H9 (cell line): Measurements from ENCODE around the gene PNMT. TPM values are rescaled to one million over a fixed set of nuclear protein-coding genes. Genes with fewer than 3 reads are reported as not detected.

ENCODE experiments used
- DNase-seq: peaks from one replicate; pipeline ENCODE4 v3.0.0-alpha.2; 2017
- H2AFZ ChIP-seq: one replicate; pipeline ENCODE4 v1.6.1; 2013; ENCODE audit warnings: mild to moderate bottlenecking, low read length, control low read depth, moderate library complexity
- H2AK5ac ChIP-seq: 2 replicates; pipeline ENCODE4 v1.6.1; 2013; ENCODE audit warnings: low read length, control low read depth, mixed read lengths; ENCODE audit not compliant: insufficient read length
- H2BK120ac ChIP-seq: one replicate; pipeline ENCODE4 v1.6.1; 2013; ENCODE audit warnings: low read depth, mild to moderate bottlenecking, low read length, control low read depth, inconsistent platforms; ENCODE audit not compliant: poor library complexity, severe bottlenecking
- H2BK12ac ChIP-seq: 2 replicates; pipeline ENCODE4 v1.6.1; 2013; ENCODE audit warnings: low read length, control low read depth, mixed read lengths, low read depth; ENCODE audit not compliant: insufficient read length
- H2BK15ac ChIP-seq: 2 replicates; pipeline ENCODE4 v1.6.1; 2013; ENCODE audit warnings: low read depth, low read length, control low read depth
- H2BK20ac ChIP-seq: one replicate; pipeline ENCODE4 v1.6.1; 2013; ENCODE audit warnings: low read depth, mild to moderate bottlenecking, low read length, control low read depth, inconsistent platforms; ENCODE audit not compliant: poor library complexity, severe bottlenecking
- H2BK5ac ChIP-seq: 2 replicates; pipeline ENCODE4 v1.6.1; 2013; ENCODE audit warnings: low read length, control low read depth, mixed read lengths; ENCODE audit not compliant: insufficient read length
- H3K14ac ChIP-seq: 2 replicates; pipeline ENCODE4 v1.6.1; 2013; ENCODE audit warnings: low read length, control low read depth; ENCODE audit not compliant: insufficient read depth
- H3K18ac ChIP-seq: 2 replicates; pipeline ENCODE4 v1.6.1; 2013; ENCODE audit warnings: low read depth, mild to moderate bottlenecking, mixed read lengths, low read length, control low read depth; ENCODE audit not compliant: insufficient read length
- H3K23ac ChIP-seq: 2 replicates; pipeline ENCODE4 v1.6.1; 2013; ENCODE audit warnings: low read length, control low read depth, mixed read lengths, low read depth; ENCODE audit not compliant: insufficient read length
- H3K23me2 ChIP-seq: 2 replicates; pipeline ENCODE4 v1.6.1; 2013; ENCODE audit warnings: low read depth, mild to moderate bottlenecking, mixed read lengths, low read length, control low read depth; ENCODE audit not compliant: insufficient read length, poor library complexity, severe bottlenecking
- H3K27ac ChIP-seq: 2 replicates; pipeline ENCODE4 v1.5.1; 2013; ENCODE audit warnings: low read length, control low read depth, mixed read lengths, low read depth; ENCODE audit not compliant: insufficient read length
- H3K27me3 ChIP-seq: 2 replicates; pipeline ENCODE4 v1.6.1; 2013; ENCODE audit warnings: low read length, control low read depth, inconsistent platforms; ENCODE audit not compliant: insufficient read depth
- H3K4ac ChIP-seq: 2 replicates; pipeline ENCODE4 v1.6.1; 2013; ENCODE audit warnings: low read depth, mild to moderate bottlenecking, control low read depth, inconsistent platforms, low read length, moderate library complexity
- H3K4me1 ChIP-seq: 2 replicates; pipeline ENCODE4 v1.6.1; 2013; ENCODE audit warnings: low read length, control low read depth, inconsistent platforms; ENCODE audit not compliant: insufficient read depth
- H3K4me2 ChIP-seq: 2 replicates; pipeline ENCODE4 v1.6.1; 2013; ENCODE audit warnings: low read length, control low read depth, mixed read lengths; ENCODE audit not compliant: insufficient read length, insufficient read depth
- H3K56ac ChIP-seq: 2 replicates; pipeline ENCODE4 v1.6.1; 2013; ENCODE audit warnings: low read depth, mild to moderate bottlenecking, mixed read lengths, low read length, control low read depth; ENCODE audit not compliant: insufficient read length
- H3K79me1 ChIP-seq: 2 replicates; pipeline ENCODE4 v1.6.1; 2013; ENCODE audit warnings: low read depth, mild to moderate bottlenecking, moderate library complexity, low read length, control low read depth, inconsistent platforms; ENCODE audit not compliant: insufficient read depth, poor library complexity, severe bottlenecking
- H3K79me2 ChIP-seq: 2 replicates; pipeline ENCODE4 v1.6.1; 2013; ENCODE audit warnings: low read length, control low read depth, inconsistent platforms; ENCODE audit not compliant: insufficient read depth
- H3K9ac ChIP-seq: 2 replicates; pipeline ENCODE4 v1.6.1; 2013; ENCODE audit warnings: low read length, control low read depth, mixed read lengths; ENCODE audit not compliant: insufficient read length; ENCODE audit errors: extremely low read depth
- H3K9me3 ChIP-seq: one replicate; pipeline ENCODE4 v1.6.1; 2013; ENCODE audit warnings: low read depth, low read length, inconsistent platforms; ENCODE audit not compliant: control insufficient read depth
- H3T11ph ChIP-seq: one replicate; pipeline ENCODE4 v1.6.1; 2013; ENCODE audit warnings: mild to moderate bottlenecking, low read length, control low read depth, inconsistent platforms
- H4K20me1 ChIP-seq: one replicate; pipeline ENCODE4 v1.6.1; 2013; ENCODE audit not compliant: control insufficient read depth, insufficient read length, insufficient read depth
- H4K5ac ChIP-seq: 2 replicates; pipeline ENCODE4 v1.6.1; 2013; ENCODE audit warnings: low read depth, mild to moderate bottlenecking, mixed read lengths, low read length, control low read depth; ENCODE audit not compliant: insufficient read length
- H4K8ac ChIP-seq: replicated peaks from 2 replicates; pipeline ENCODE4 v1.6.1; 2013; ENCODE audit warnings: low read length, control low read depth, mixed read lengths, low read depth; ENCODE audit not compliant: insufficient read length
- H4K91ac ChIP-seq: 2 replicates; pipeline ENCODE4 v1.6.1; 2013; ENCODE audit warnings: low read depth, mild to moderate bottlenecking, moderate library complexity, mixed read lengths, low read length, control low read depth; ENCODE audit not compliant: insufficient read length
- H3K27ac Mint-ChIP-seq, 3 experiments: 2 replicates in 2 of 3; 3 replicates in 1 of 3; pipeline ENCODE4 v1.8.0; 2020 to 2021; ENCODE audit warnings: mixed read lengths in 3 of 3, mild to moderate bottlenecking in 1 of 3, moderate library complexity in 1 of 3
- H3K27me3 Mint-ChIP-seq: 2 replicates; pipeline ENCODE4 v1.8.0; 2021; ENCODE audit warnings: low read depth, mild to moderate bottlenecking, moderate library complexity, mixed read lengths
- H3K36me3 Mint-ChIP-seq, 3 experiments: 2 replicates in 2 of 3; 3 replicates in 1 of 3; pipeline ENCODE4 v1.8.0; 2020 to 2021; ENCODE audit warnings: low read depth in 3 of 3, mixed read lengths in 3 of 3; ENCODE audit not compliant: insufficient read depth in 1 of 3
- H3K4me1 Mint-ChIP-seq, 2 experiments: 2 replicates each; pipeline ENCODE4 v1.8.0; 2020; ENCODE audit warnings: mixed read lengths in 2 of 2
- H3K4me3 Mint-ChIP-seq, 2 experiments: 2 replicates in 1 of 2; 3 replicates in 1 of 2; pipeline ENCODE4 v1.8.0; 2020 to 2021; ENCODE audit warnings: mild to moderate bottlenecking in 2 of 2, mixed read lengths in 2 of 2, moderate library complexity in 1 of 2
- H3K9me3 Mint-ChIP-seq, 2 experiments: 2 replicates in 1 of 2; 3 replicates in 1 of 2; pipeline ENCODE4 v1.8.0; 2020; ENCODE audit warnings: mild to moderate bottlenecking in 2 of 2, mixed read lengths in 2 of 2, moderate library complexity in 1 of 2
- WGBS: extraction: QIAGEN DNeasy Blood & Tissue Kit; methylation state at CpG from one replicate; pipeline ENCODE4 v1.1.7; 2013; ENCODE audit warnings: missing lambda C conversion rate, low lambda C conversion rate, mixed read lengths; ENCODE audit not compliant: insufficient read length; ENCODE audit errors: extremely low coverage; 5-methylcytosine and 5-hydroxymethylcytosine counted together
- total RNA-seq: library from RNA; stranded (reverse); gene quantifications from 2 replicates; pipeline ENCODE4 v1.2.1, GENCODE V29; 2021
- TF ChIP-seq, protein P1 (sequence below): fragments of 200-600 bp; sonication (generic); conservative IDR thresholded peaks from 3 replicates; pipeline ENCODE4 v1.8.0; 2021; ENCODE audit warnings: antibody characterized with exemption, mild to moderate bottlenecking

Gene PNMT
- total RNA-seq, 1 experiment from 2014 or later = 2.1 TPM

DNA sequence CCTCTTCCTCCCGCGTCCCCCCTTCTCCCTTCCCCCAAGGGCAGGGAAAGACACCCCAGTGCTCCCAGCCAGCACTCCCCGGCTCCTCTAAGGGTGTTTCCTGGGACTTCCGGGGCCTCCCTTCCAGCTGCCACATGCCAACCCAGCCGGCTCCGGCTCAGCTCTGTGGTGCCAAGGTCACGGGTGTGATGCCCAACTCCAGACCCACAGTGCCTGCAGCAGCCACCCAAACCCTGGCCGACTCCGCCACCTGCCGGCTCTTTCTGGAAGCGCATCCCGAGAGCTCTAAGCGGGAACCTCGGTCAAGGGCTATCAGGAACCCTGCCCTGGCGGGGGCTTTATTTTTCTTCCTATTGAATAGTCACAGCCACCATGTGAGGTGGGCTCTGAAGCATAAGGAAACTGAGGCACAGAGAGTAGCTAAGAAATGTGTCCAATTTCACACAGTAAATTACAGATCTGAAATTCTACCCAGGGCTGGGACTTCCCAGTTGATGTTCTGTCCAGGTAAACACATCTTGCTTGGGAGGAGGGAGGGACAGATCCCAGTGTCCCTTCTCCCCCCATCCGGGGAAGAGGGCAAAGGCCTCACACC, 44.8 kb upstream of the PNMT start:
- Histone ChIP-seq H3K56ac (no peak overlapping the region), H2AFZ (no peak overlapping the region), H3K79me2 (no peaks in the 10 kb centered on the region), H3K9me3 (no peaks in the 10 kb centered on the region), H2BK12ac (no peak overlapping the region), H3T11ph (no peak overlapping the region), H4K8ac (no peak overlapping the region), H4K5ac (no peak overlapping the region), H3K18ac (no peak overlapping the region), H2BK20ac (no peak overlapping the region), H3K4me2 (no peak overlapping the region), H3K4ac (no peak overlapping the region), H2AK5ac (no peak overlapping the region), H3K14ac (no peak overlapping the region), H2BK5ac (no peak overlapping the region), H3K9ac (no peak overlapping the region), H2BK15ac (no peak overlapping the region), H3K79me1 (no peaks in the 10 kb centered on the region), H3K4me1 (peaks cover under 1% of the 10 kb centered on the region; the same call in 1 of the 2 replicates), H3K27me3 (peaks cover 18% of the 10 kb centered on the region; the same call in 1 of the 2 replicates), H2BK120ac (no peak overlapping the region), H3K23ac (no peak overlapping the region), H4K20me1 (no peaks in the 10 kb centered on the region), H3K27ac (no peak overlapping the region), H3K23me2 (peaks cover 11% of the 10 kb centered on the region), H4K91ac (no peak overlapping the region)
- DNase-seq = peak; percentile 91
- H3K4me1 Mint-ChIP-seq = peaks cover 36 to 49% of the 10 kb centered on the region in 2 experiments
- no peaks in the 10 kb centered on the region; a peak in 1 of 5 replicates for H3K9me3 Mint-ChIP-seq
- H3K27ac Mint-ChIP-seq = no peak overlapping the region; a peak in 1 of 7 replicates
- peak overlapping the region in 1 of 2 experiments; percentile 32; a peak in 1 of 5 replicates for H3K4me3 Mint-ChIP-seq
- no peaks in the 10 kb centered on the region; a peak in 1 of 7 replicates for H3K36me3 Mint-ChIP-seq
- H3K27me3 Mint-ChIP-seq = peaks cover 93% of the 10 kb centered on the region
- TF ChIP-seq, protein P1, sequence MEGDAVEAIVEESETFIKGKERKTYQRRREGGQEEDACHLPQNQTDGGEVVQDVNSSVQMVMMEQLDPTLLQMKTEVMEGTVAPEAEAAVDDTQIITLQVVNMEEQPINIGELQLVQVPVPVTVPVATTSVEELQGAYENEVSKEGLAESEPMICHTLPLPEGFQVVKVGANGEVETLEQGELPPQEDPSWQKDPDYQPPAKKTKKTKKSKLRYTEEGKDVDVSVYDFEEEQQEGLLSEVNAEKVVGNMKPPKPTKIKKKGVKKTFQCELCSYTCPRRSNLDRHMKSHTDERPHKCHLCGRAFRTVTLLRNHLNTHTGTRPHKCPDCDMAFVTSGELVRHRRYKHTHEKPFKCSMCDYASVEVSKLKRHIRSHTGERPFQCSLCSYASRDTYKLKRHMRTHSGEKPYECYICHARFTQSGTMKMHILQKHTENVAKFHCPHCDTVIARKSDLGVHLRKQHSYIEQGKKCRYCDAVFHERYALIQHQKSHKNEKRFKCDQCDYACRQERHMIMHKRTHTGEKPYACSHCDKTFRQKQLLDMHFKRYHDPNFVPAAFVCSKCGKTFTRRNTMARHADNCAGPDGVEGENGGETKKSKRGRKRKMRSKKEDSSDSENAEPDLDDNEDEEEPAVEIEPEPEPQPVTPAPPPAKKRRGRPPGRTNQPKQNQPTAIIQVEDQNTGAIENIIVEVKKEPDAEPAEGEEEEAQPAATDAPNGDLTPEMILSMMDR = peak; percentile 95
- WGBS = no CpG with 5 or more reads among the region's 16 CpGs
